K562 (cell line): ENCODE measurements around the gene CCDC9B. TPM values are rescaled to one million over a fixed set of nuclear protein-coding genes. Genes with fewer than 3 reads are reported as not detected.

Source experiments
- BRD4 ChIP-seq: fragments of 200-600 bp; sonication (generic); IDR thresholded peaks from 2 replicates; pipeline ENCODE4 v1.6.1; 2017; ENCODE audit warnings: inconsistent platforms
- CEBPG ChIP-seq, 3 experiments: fragments of 200-800 bp in 1 of 3; sonication (Bioruptor generic) in 1 of 3; sonication (generic) in 1 of 3; formaldehyde crosslinking in 1 of 3; IDR thresholded peaks in 2 of 3; conservative IDR thresholded peaks in 1 of 3; 2 replicates each; pipeline versions ENCODE4 v1.6.1 to v1.8.0; 2016 to 2022; ENCODE audit warnings: missing compliant biosample characterization in 2 of 3, missing genetic modification characterization in 2 of 3, mild to moderate bottlenecking in 1 of 3, missing genetic modification reagents in 1 of 3
- FOXM1 ChIP-seq, 2 experiments: fragments of 450-650 bp in 1 of 2; sonication (generic) in 1 of 2; formaldehyde crosslinking in 1 of 2; IDR thresholded peaks; 2 replicates each; pipeline versions ENCODE4 v1.6.1 to v1.9.0; 2017 to 2022; ENCODE audit warnings: low read depth in 2 of 2, mild to moderate bottlenecking in 2 of 2, missing genetic modification reagents in 1 of 2, moderate library complexity in 1 of 2
- HDGF ChIP-seq: fragments of 450-650 bp; IDR thresholded peaks from 2 replicates; pipeline ENCODE4 v1.6.1; 2016
- NFIC ChIP-seq: fragments of 450-650 bp; IDR thresholded peaks from 2 replicates; pipeline ENCODE4 v1.6.1; 2017; ENCODE audit warnings: mild to moderate bottlenecking, inconsistent platforms
- NFIX ChIP-seq: fragments of 250-450 bp; sonication (Bioruptor Pico); IDR thresholded peaks from 2 replicates; pipeline ENCODE4 v1.4.0; 2020; ENCODE audit warnings: low read depth, mild to moderate bottlenecking, moderate library complexity
- PHF20 ChIP-seq: fragments of 450-650 bp; IDR thresholded peaks from 2 replicates; pipeline ENCODE4 v1.6.1; 2018; ENCODE audit not compliant: partially characterized antibody
- PRMT5 ChIP-seq: sonication (generic); formaldehyde crosslinking; IDR thresholded peaks from 2 replicates; pipeline ENCODE4 v1.5.0; 2020; ENCODE audit warnings: missing genetic modification reagents
- SPI1 ChIP-seq: IDR thresholded peaks from 2 replicates; pipeline ENCODE4 v1.6.1; 2011; ENCODE audit warnings: low read depth, low read length, control low read depth, borderline replicate concordance
- YY1 ChIP-seq, 3 experiments: IDR thresholded peaks; 2 replicates each; pipeline ENCODE4 v1.6.1; 2011; ENCODE audit warnings: low read length in 2 of 3, mild to moderate bottlenecking in 2 of 3, moderate library complexity in 2 of 3, borderline replicate concordance in 1 of 3, control low read depth in 1 of 3, low read depth in 1 of 3; ENCODE audit not compliant: insufficient read depth in 3 of 3, insufficient replicate concordance in 2 of 3, control insufficient read depth in 1 of 3, insufficient read length in 1 of 3; ENCODE audit errors: extremely low read depth in 1 of 3
- ZNF282 ChIP-seq: sonication (generic); formaldehyde crosslinking; IDR thresholded peaks from 2 replicates; pipeline ENCODE4 v1.8.1; 2023; ENCODE audit warnings: missing genetic modification reagents
- ZNF318 ChIP-seq, 2 experiments: fragments of 450-650 bp; IDR thresholded peaks; 2 replicates each; pipeline ENCODE4 v1.6.1; 2016; ENCODE audit warnings: mild to moderate bottlenecking in 2 of 2, borderline replicate concordance in 1 of 2, low read depth in 1 of 2, moderate library complexity in 1 of 2
- ZNF445 ChIP-seq: fragments of 250-450 bp; sonication (Bioruptor Pico); IDR thresholded peaks from 2 replicates; pipeline ENCODE4 v1.4.0; 2020; ENCODE audit warnings: low read depth, mild to moderate bottlenecking, moderate library complexity
- polyA plus RNA-seq, 8 experiments: library from polyadenylated mRNA; depleted of rRNA in 4 of 8; stranded (reverse) in 5 of 8; unstranded in 3 of 8; fragments of >200 nt; fragmentation: Nextera tagmentation in 2 of 8; fragmentation: Illumina TruSeq in 1 of 8; extraction: Ambion mirVana in 2 of 8; extraction: Trizol in 1 of 8; gene quantifications; 2 replicates each; pipeline versions ENCODE4 v1.2.1 to v1.2.3, GENCODE V29; 2011 to 2014; ENCODE audit warnings: inconsistent platforms in 1 of 8, missing spikeins in 1 of 8
- total RNA-seq, 7 experiments: library from RNA; depleted of rRNA in 6 of 7; stranded (reverse); fragments of >200 nt in 6 of 7; fragmentation: Illumina TruSeq in 2 of 7; extraction: Trizol in 2 of 7; gene quantifications; 2 replicates each; pipeline versions ENCODE4 v1.2.1 to v1.2.3, GENCODE V29; 2011 to 2021; ENCODE audit warnings: low replicate concordance in 1 of 7
- TF ChIP-seq, protein P1 (sequence below), 2 experiments: fragments of 200-800 bp in 1 of 2; sonication (Bioruptor generic) in 1 of 2; sonication (generic) in 1 of 2; formaldehyde crosslinking in 1 of 2; IDR thresholded peaks in 1 of 2; conservative IDR thresholded peaks in 1 of 2; 2 replicates each; pipeline versions ENCODE4 v1.5.0 to v1.6.1; 2016 to 2020; ENCODE audit warnings: missing compliant biosample characterization in 1 of 2, missing genetic modification characterization in 1 of 2, missing genetic modification reagents in 1 of 2

Gene CCDC9B
- total and polyA plus RNA-seq, 9 of the 15 experiments (the other 6 are each of a cell fraction or from before 2014, with no cell fraction given), result 0.01 to 0.47 (median 0.15) TPM; not detected in 1

- TF ChIP-seq YY1 (IDR thresholded peaks at IDR 0.05; ENCODE audit: borderline replicate concordance in 1 of 3, control insufficient read depth in 1 of 3, extremely low read depth in 1 of 3, insufficient read depth in 3 of 3, insufficient read length in 1 of 3, insufficient replicate concordance in 2 of 3, low read depth in 1 of 3, low read length in 2 of 3) (peak; percentile 99 to 100 (median 100)), BRD4 (no peak), PHF20 (peak; percentile 77), CEBPG (CRISPR knock-in tag; IDR thresholded peaks at IDR 0.05) (peak; percentile 56; the same call in 1 of the 2 replicates), CEBPG (tag; conservative IDR thresholded peaks at IDR 0.05 in 1 of 2, IDR thresholded peaks at IDR 0.05 in 1 of 2) (peak; percentile 42 to 54; a peak in 3 of 4 replicates), ZNF282 (CRISPR knock-in tag) (no peak), SPI1 (peak; percentile 44; the same call in 1 of the 2 replicates), NFIC (no peak; the same call in 1 of the 2 replicates), ZNF445 (CRISPR knock-in tag) (no peak), HDGF (no peak), ZNF318 (IDR thresholded peaks at IDR 0.05; ENCODE audit: borderline replicate concordance in 1 of 2, low read depth in 1 of 2) (no peak), FOXM1 (IDR thresholded peaks at IDR 0.05; ENCODE audit: low read depth) (peak; percentile 100), FOXM1 (CRISPR knock-in tag; IDR thresholded peaks at IDR 0.05; ENCODE audit: low read depth) (peak; percentile 97), PRMT5 (CRISPR knock-in tag) (no peak), NFIX (CRISPR knock-in tag) (no peak)
- TF ChIP-seq, protein P1, sequence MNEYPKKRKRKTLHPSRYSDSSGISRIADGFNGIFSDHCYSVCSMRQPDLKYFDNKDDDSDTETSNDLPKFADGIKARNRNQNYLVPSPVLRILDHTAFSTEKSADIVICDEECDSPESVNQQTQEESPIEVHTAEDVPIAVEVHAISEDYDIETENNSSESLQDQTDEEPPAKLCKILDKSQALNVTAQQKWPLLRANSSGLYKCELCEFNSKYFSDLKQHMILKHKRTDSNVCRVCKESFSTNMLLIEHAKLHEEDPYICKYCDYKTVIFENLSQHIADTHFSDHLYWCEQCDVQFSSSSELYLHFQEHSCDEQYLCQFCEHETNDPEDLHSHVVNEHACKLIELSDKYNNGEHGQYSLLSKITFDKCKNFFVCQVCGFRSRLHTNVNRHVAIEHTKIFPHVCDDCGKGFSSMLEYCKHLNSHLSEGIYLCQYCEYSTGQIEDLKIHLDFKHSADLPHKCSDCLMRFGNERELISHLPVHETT (CRISPR knock-in tag; conservative IDR thresholded peaks at IDR 0.05 in 1 of 2, IDR thresholded peaks at IDR 0.05 in 1 of 2), result 0 out of 4 replicates have a peak, but pooled peaks of 1 of the 2 experiments have one; percentile 26
Measured at GRCh38 chr15:40382580-40383456, 42.1 kb upstream of the CCDC9B start, which contains the start of gene KNSTRN (continued).
